VCaP (cell line): ENCODE measurements around the gene KDM1B.

ENCODE experiments used
- H3K27ac ChIP-seq: fragments of 450-650 bp; 2 replicates; pipeline ENCODE4 v1.5.1; 2017
- CTCF ChIP-seq: fragments of 450-650 bp; conservative IDR thresholded peaks from 2 replicates; pipeline ENCODE4 v1.5.1; 2017; ENCODE audit warnings: mild to moderate bottlenecking, moderate library complexity

The KDM1B gene

GRCh38 chr6:18241208-18242038, 86.2 kb downstream of the KDM1B start:
- TF ChIP-seq CTCF, result no peak
- H3K27ac ChIP-seq, result no peak overlapping the region

GRCh38 chr6:18242062-18242851, 87.0 kb downstream of the KDM1B start:
- TF ChIP-seq CTCF, result no peak

GRCh38 chr6:18243302-18243893, 88.2 kb downstream of the KDM1B start:
- no peak for TF ChIP-seq CTCF
- no peak overlapping the region for H3K27ac ChIP-seq

More at GRCh38 chr6:18242062-18242851, 87.0 kb downstream of the KDM1B start:
- H3K27ac ChIP-seq, result no peak overlapping the region

- no peak overlapping the region for H3K27ac ChIP-seq
- TF ChIP-seq CTCF, result no peak
These were observed 89.0 kb downstream of the KDM1B start for GRCh38 chr6:18244251-18244650.

- H3K27ac ChIP-seq, result no peak overlapping the region
- TF ChIP-seq CTCF, result no peak
These were observed 89.9 kb downstream of the KDM1B start for GRCh38 chr6:18245079-18245478.

GRCh38 chr6:18245642-18246041, 90.4 kb downstream of the KDM1B start:
- TF ChIP-seq CTCF, result no peak
- H3K27ac ChIP-seq, result no peak overlapping the region

- no peak for TF ChIP-seq CTCF
- H3K27ac ChIP-seq, result no peak overlapping the region
These were observed 91.0 kb downstream of the KDM1B start for GRCh38 chr6:18246205-18246604.
